Sigmoid colon (tissue), 7 donors: ENCODE measurements around the gene KRT78. TPM values are rescaled to one million over a fixed set of nuclear protein-coding genes. Genes with fewer than 3 reads are reported as not detected.

Experiments used
- DNase-seq: peaks from one replicate; pipeline ENCODE4 v3.0.0-alpha.2; 2019
- H3K27ac ChIP-seq, 4 donors: fragments of 200-600 bp; sonication (generic); one replicate each; pipeline ENCODE4 v1.5.1; 2016 to 2019; ENCODE audit warnings: mild to moderate bottlenecking in 1 of 4
- H3K27me3 ChIP-seq, 3 donors: fragments of 200-600 bp; sonication (generic); one replicate each; pipeline ENCODE4 v1.5.1; 2019; ENCODE audit warnings: mild to moderate bottlenecking in 1 of 3
- H3K36me3 ChIP-seq, 4 donors: fragments of 200-600 bp; sonication (generic); one replicate each; pipeline ENCODE4 v1.5.1; 2016 to 2019
- H3K4me1 ChIP-seq, 4 donors: fragments of 200-600 bp; sonication (generic); one replicate each; pipeline ENCODE4 v1.5.1; 2017 to 2019
- H3K4me3 ChIP-seq, 4 donors: fragments of 200-600 bp; sonication (generic); one replicate each; pipeline ENCODE4 v1.5.1; 2017 to 2019; ENCODE audit warnings: mild to moderate bottlenecking in 2 of 4, moderate library complexity in 1 of 4
- H3K9me3 ChIP-seq, 4 donors: fragments of 200-600 bp in 3 of 4; sonication (generic) in 3 of 4; one replicate each; pipeline versions ENCODE4 v1.5.1 to v1.6.1; 2013 to 2019
- CTCF ChIP-seq, 4 experiments: fragments of 450-650 bp in 3 of 4; fragments of 200-600 bp in 1 of 4; IDR thresholded peaks; one replicate each; pipeline ENCODE4 v1.5.1; 2016 to 2019; ENCODE audit warnings: antibody characterized with exemption in 4 of 4, mild to moderate bottlenecking in 3 of 4, moderate library complexity in 2 of 4
- EP300 ChIP-seq, 4 donors: sonication (generic); formaldehyde crosslinking; IDR thresholded peaks; one replicate each; pipeline ENCODE4 v1.6.1; 2017; ENCODE audit warnings: antibody characterized with exemption in 4 of 4
- POLR2A ChIP-seq, 2 donors: fragments of 450-650 bp; IDR thresholded peaks; one replicate each; pipeline ENCODE4 v1.6.1; 2016; ENCODE audit warnings: antibody characterized with exemption in 2 of 2, mild to moderate bottlenecking in 2 of 2, moderate library complexity in 2 of 2
- POLR2AphosphoS5 ChIP-seq, 4 donors: sonication (generic); formaldehyde crosslinking; IDR thresholded peaks; one replicate each; pipeline ENCODE4 v1.6.1; 2017; ENCODE audit warnings: antibody characterized with exemption in 4 of 4
- WGBS, 2 donors: extraction: QIAGEN DNeasy Blood & Tissue Kit; methylation state at CpG; one replicate each; pipeline ENCODE4 v1.1.7; 2013; 5-methylcytosine and 5-hydroxymethylcytosine counted together
- intact Hi-C: fragments of 100-400 bp; cut with DNase I; formaldehyde crosslinking; loops from one replicate; pipeline ENCODE4 v1.15.1; 2023
- polyA plus RNA-seq, 3 donors: library from polyadenylated mRNA; stranded (reverse); fragments of 200-250 nt; gene quantifications; one replicate each; pipeline ENCODE4 v1.2.3, GENCODE V29; 2013
- total RNA-seq, 4 donors: library from RNA; depleted of rRNA; stranded (reverse); fragments of >200 nt; gene quantifications; one replicate each; pipeline ENCODE4 v1.1.0, GENCODE V29; 2016
- donor health status: healthy with polysubstance abuse.
- donor health status: Bipolar disorder and iron deficiency.
- donor health status: healthy.

The KRT78 gene
- total and polyA plus RNA-seq, 7 donors = 0.20 to 5.4 TPM; not detected in 5

- Histone ChIP-seq H3K27me3 (peaks cover 5 to 35% (median 14%) of the 10 kb centered on the region in 3 donors), H3K4me1 (peaks cover 0 to 9% (median 2%) of the 10 kb centered on the region in 4 donors), H3K4me3 (no peak overlapping the region), H3K36me3 (no peaks in the 10 kb centered on the region), H3K27ac (no peak overlapping the region), H3K9me3 (no peaks in the 10 kb centered on the region)
- DNase-seq = no peak
- intact Hi-C loops = no loop called here
- no peak for TF ChIP-seq POLR2AphosphoS5 (IDR thresholded peaks at IDR 0.05)
- TF ChIP-seq POLR2A (IDR thresholded peaks at IDR 0.05) = no peak
- no peak for TF ChIP-seq CTCF (IDR thresholded peaks at IDR 0.05)
- TF ChIP-seq EP300 (IDR thresholded peaks at IDR 0.05) = no peak
- WGBS, 2 donors = 63 to 67% methylated on average over 19 of the region's 19 CpGs
Measured at GRCh38 chr12:52790427-52791270, 58.1 kb downstream of the KRT78 start.

GRCh38 chr12:52789637-52790426 lies 59.0 kb downstream of the KRT78 start:
- Histone ChIP-seq H3K36me3 (no peaks in the 10 kb centered on the region), H3K9me3 (no peaks in the 10 kb centered on the region), H3K4me3 (peak overlapping the region in 1 of 4 donors; percentile 9), H3K4me1 (peaks cover 0 to 9% (median 2%) of the 10 kb centered on the region in 4 donors), H3K27me3 (peaks cover 5 to 43% (median 14%) of the 10 kb centered on the region in 3 donors), H3K27ac (no peak overlapping the region)
- WGBS, 2 donors = 16 to 24% methylated on average over 50 of the region's 50 CpGs
- intact Hi-C loops = no loop called here
- DNase-seq = no peak
- TF ChIP-seq EP300 (IDR thresholded peaks at IDR 0.05) (no peak), CTCF (IDR thresholded peaks at IDR 0.05) (no peak), POLR2A (IDR thresholded peaks at IDR 0.05) (no peak), POLR2AphosphoS5 (IDR thresholded peaks at IDR 0.05) (no peak)

- DNase-seq = no peak
- Histone ChIP-seq H3K36me3 (no peaks in the 10 kb centered on the region), H3K4me3 (no peak overlapping the region), H3K9me3 (no peaks in the 10 kb centered on the region), H3K27ac (no peak overlapping the region), H3K4me1 (peaks cover 0 to 9% (median 2%) of the 10 kb centered on the region in 4 donors), H3K27me3 (peaks cover 5 to 48% (median 14%) of the 10 kb centered on the region in 3 donors)
- TF ChIP-seq POLR2AphosphoS5 (IDR thresholded peaks at IDR 0.05) = no peak
- TF ChIP-seq CTCF (IDR thresholded peaks at IDR 0.05) = no peak
- TF ChIP-seq POLR2A (IDR thresholded peaks at IDR 0.05) = no peak
- TF ChIP-seq EP300 (IDR thresholded peaks at IDR 0.05) = no peak
- intact Hi-C loops = no loop called here
- 94 to 96% methylated on average over 11 of the region's 11 CpGs for whole genome bisulfite sequencing, 2 donors
Measured at GRCh38 chr12:52788876-52789636, 59.7 kb downstream of the KRT78 start.

GRCh38 chr12:52788192-52788875 lies 60.5 kb downstream of the KRT78 start:
- TF ChIP-seq POLR2AphosphoS5 (IDR thresholded peaks at IDR 0.05) = no peak
- no peak for TF ChIP-seq POLR2A (IDR thresholded peaks at IDR 0.05)
- no peak for TF ChIP-seq EP300 (IDR thresholded peaks at IDR 0.05)
- no peak for TF ChIP-seq CTCF (IDR thresholded peaks at IDR 0.05)
- Histone ChIP-seq H3K27ac (no peak overlapping the region), H3K4me3 (no peak overlapping the region), H3K9me3 (no peaks in the 10 kb centered on the region), H3K27me3 (peaks cover 5 to 48% (median 14%) of the 10 kb centered on the region in 3 donors), H3K4me1 (peaks cover 0 to 9% (median 2%) of the 10 kb centered on the region in 4 donors), H3K36me3 (no peaks in the 10 kb centered on the region)
- no peak for DNase-seq
- intact Hi-C loops = no loop called here
- WGBS, 2 donors = 65 to 75% methylated on average over 6 of the region's 6 CpGs
